Right lung (tissue), 5 donors: ENCODE results near the gene C1QTNF6. TPM values are rescaled to one million over a fixed set of nuclear protein-coding genes. Genes with fewer than 3 reads are reported as not detected.

ENCODE experiments used
- DNase-seq, 2 donors: peaks; one replicate each; pipeline ENCODE4 v3.0.0-alpha.2; 2013
- polyA plus RNA-seq, 5 donors: library from polyadenylated mRNA; unstranded; fragments of 120-200 nt; gene quantifications; one replicate each; pipeline versions ENCODE4 v1.2.1 to v1.2.3, GENCODE V29; 2013; ENCODE audit warnings: inconsistent platforms in 1 of 5, low replicate concordance in 1 of 5; ENCODE audit not compliant: insufficient read length in 5 of 5, insufficient read depth in 1 of 5

C1QTNF6 gene
- polyA plus RNA-seq, 5 donors = 24.5 to 25.0 (median 24.9) TPM

DNA sequence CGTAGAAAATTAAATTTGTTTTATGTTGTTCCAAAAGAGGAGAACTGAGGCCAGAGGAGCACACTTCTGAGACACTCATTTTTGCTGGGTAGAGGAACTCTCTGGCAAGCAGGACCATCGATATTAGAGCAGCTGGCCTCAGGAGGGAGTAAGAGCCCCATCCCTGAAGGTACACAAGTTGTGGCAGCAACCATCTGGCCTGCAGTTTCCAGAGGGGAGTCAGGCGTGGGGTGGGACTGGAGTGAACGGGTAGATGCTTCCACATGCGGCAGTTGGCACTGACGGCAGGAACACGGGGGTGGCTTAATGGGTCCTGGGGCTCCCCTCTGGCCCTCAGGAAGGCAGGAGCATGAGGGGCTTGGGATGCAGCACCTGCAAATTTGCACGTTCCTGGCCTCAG lies 37.4 kb upstream of the C1QTNF6 start:
- DNase-seq = no peak

DNA sequence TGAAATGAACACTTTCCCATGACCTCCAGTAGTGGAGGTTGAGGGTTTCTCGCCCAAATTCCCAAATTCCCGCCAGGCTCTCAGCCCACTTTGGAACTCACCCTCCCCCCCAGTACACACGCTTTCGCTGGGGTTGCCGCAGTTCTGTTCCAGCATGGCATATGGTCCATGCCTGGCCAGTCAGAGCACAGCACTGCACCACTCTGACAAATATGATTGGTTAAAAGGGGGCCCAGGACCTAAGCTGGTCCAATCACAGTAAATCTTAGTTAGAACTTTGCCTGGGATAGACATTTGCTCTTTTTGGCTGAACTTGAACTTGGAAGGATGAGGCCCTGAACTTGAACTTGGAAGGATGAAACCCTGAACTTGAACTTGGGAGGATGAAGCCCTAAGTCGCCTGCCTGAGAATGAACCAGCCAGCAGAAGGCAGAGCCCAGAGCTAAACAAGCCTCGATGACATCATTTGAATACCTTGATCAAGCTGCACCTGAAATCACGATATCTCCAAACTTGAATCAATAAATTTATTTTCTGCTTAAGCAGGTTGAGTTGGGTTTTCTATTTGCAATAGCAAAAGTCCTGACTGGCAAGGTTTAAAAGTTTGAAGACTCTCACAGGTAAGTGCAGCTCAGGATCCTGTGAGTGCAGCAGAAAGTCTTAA lies 36.8 kb upstream of the C1QTNF6 start:
- no peak for DNase-seq

DNA sequence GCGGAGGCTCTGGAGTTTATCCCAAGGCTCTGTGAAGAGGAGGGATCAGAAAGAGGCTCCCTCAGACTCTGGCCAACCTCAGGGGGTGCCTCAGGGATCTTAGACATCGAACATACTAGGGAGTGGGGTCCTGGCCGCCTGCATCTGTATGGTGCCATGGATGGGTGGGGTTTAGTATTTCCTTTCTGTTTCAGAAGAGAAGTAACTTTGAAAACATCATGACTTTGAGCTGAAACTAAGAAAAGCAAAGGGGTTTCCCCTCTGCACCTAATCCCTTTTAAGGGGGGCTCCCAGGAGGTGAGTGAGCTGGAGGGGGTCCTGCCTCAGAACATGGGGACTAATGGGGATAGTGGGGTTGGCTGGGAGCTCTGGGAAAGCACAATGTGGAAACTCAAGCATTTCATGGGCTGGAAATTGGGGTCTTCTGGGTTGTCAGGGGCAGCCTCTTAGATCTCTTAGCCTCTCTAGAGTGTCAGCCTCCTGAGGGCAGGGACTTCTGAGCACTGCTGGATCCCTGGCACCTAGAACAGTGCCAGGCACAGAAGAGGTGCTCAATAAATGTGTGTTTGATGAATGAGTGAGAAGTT lies 36.0 kb upstream of the C1QTNF6 start:
- no peak for DNase-seq

DNA sequence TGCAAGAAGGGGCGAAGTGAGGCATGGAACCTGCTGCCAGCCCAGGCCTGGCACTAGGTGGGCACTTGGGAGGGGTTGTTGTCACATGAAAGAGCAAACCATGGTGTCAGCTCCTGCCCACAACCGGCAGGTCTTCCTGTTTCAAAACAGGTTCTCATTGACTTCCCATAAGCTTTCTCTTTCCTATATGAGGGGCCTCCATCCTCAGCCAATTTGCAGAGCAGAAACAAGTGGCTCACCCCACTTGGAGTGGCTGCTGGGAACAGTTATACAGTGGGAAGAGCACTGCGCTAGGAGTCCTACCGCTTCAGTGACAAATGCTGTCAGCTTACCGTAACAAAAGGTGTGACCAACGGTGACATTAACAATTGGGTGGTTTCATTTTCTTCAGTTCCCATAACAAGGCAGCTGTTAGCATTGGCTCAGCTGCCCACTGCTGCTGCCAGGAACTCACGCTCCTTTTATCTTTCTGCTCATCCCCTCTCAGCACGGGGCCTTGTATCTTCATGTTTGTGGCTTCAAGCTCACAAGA lies 34.5 kb upstream of the C1QTNF6 start:
- DNase-seq = no peak

DNA sequence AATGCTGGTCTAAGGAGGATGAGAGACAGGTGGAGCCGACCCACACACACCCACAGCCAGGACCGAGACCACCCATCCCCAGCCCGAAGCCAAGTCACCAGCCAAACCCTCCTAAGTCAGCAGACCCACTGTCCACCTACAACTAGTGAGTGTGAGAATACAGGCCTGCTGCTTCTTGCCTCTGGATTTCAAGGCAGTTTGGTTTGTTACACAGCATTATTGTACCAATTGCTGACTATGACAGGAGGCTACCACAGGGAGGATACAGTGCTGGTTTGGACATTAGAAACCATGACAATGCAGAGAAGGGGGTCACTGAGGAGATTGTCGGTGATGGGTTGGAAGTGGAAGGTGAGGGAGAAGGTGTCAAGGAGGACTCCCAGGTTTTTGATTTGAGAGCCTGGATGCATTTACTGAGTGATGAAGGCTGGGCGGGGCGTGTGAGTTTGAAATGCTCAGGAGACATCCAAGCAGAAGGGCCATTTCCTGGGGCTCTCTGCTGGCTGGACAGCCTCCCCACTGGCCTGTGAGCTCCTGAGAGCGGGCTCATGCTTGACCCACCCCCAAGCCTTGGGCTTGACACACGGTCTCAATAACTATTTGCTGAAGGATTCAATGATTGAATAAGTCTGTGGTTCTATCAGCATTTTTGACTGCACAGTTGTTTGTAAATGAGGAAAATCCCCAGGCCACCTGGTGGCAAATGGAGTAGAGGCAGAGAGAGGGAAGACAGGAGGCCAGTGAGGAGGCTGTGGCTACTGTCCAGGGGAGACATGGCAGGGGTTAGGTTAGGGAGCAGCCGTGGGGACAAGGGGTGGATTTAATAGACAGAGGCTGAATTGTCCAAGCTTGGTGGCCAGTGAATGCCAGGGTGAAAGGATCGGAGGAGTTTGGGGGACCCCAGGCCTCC lies 33.6 kb upstream of the C1QTNF6 start:
- DNase-seq = no peak

DNA sequence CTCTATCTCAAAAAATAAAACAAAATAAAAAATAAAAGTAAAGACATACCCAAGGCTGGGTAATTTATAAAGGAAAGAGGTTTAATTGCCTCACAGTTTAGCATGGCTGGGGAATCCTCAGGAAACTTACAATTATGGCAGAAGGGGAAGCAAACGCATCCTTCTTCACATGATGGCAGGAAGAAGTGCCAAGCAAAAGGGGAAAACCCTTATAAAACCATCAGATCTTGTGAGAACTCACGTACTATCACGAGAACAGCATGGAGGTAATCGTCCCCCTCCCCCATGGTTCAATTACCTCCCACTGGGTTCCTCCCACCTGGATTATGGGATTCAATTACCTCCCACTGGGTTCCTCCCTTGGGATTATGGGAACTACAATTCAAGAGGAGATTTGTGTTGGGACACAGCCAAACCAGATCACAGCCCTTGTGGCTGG lies 32.5 kb upstream of the C1QTNF6 start:
- no peak for DNase-seq

DNA sequence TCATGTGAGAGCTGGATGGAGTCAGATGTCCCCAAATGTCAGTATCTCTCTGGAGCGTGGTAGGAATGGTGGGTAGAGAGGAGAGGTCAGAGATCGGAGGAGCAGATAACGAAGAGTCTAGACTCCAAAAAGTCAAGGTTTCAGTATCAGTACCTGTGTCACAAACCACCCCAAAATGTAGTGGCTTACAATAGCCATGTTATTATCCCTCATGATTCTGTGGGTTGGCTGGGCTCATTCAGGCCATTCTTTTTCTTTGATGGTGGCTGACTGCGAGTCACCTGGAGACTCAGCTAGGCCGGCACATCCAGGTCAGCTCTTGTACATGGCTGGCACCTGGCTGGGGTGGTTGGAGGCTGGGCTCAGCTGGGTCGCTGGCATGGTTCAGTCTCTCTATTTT lies 31.5 kb upstream of the C1QTNF6 start:
- no peak for DNase-seq

DNA sequence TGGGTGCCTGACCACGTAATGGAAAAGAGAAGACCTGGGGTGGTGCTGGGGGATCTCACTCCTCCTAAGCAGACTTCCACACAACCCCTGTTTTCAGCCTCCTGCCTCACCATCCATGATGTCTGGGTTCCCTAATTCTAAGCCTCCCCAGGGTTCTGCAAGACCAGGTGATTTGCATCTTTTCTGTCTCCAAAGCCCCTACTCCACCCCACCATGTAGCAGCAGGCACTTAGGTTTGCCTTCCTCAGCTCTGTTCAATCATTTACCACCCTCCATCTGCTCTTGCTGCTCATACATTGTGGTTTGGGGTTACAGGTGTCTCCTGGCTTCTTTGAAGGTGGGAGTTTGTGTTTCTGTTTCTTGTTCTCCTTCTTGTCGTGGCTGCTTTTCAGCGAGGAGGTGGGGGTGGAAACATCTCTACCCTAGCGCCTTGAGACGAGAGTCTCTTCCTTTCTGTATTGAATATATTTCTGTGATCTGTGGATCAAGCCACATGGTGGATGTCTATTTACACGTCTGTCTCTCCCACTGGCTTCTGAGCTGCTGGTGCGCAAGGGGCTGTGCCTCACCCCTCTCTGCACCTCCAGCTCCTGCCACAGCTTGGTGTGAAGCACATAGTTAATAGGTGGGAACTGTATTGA lies 30.8 kb upstream of the C1QTNF6 start:
- DNase-seq = no peak

DNA sequence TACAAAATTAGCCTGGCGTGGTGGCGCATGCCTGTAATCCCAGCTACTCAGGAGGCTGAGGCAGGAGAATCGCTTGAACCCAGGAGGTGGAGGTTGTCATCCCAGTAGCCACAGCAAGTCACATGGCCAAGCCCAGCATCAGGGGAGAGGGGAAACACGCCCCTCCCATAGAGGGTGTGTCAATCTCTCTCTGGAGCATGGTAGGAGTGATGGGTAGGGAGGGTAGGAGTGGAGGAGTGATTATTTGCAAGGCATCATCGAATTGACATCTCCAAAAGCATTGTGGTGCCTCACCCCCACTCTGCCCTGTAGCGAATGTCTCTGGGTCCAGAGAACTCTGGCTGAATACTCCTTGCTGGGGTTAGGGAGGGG lies 30.3 kb upstream of the C1QTNF6 start:
- DNase-seq = no peak

DNA sequence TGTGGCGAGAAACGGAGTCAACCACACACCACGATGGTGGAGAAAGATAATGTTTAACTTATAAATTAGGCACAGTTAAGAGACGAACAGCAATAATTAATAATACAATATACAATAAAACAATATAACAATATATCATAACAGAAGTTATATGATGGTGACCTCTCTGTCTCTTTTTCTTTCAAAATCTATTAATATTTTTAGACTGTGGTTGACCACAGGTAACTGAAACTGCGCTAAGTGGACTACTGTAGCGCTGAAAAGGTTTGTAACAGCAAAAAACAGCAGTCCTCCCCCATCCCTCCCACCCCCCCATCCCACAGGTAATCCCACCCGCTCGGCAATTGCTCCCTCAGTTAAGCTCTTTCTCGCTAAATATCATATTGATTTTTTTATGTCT lies 27.8 kb upstream of the C1QTNF6 start:
- DNase-seq = no peak

DNA sequence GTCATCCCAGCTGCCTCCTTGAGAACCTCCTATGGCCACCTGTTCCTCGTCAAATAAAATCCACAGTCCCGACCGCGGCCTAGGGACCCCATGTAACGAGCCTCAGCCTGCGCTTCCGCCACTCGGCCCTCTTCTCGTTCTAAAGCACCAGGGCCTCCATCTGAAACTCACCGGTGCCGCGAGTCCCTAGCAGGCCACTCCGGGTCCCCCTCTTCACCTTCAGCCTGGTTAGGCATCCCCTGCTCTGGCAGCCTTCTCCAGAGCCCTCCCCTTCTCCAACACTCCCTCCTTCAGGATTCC lies 26.6 kb upstream of the C1QTNF6 start:
- DNase-seq = no peak

DNA sequence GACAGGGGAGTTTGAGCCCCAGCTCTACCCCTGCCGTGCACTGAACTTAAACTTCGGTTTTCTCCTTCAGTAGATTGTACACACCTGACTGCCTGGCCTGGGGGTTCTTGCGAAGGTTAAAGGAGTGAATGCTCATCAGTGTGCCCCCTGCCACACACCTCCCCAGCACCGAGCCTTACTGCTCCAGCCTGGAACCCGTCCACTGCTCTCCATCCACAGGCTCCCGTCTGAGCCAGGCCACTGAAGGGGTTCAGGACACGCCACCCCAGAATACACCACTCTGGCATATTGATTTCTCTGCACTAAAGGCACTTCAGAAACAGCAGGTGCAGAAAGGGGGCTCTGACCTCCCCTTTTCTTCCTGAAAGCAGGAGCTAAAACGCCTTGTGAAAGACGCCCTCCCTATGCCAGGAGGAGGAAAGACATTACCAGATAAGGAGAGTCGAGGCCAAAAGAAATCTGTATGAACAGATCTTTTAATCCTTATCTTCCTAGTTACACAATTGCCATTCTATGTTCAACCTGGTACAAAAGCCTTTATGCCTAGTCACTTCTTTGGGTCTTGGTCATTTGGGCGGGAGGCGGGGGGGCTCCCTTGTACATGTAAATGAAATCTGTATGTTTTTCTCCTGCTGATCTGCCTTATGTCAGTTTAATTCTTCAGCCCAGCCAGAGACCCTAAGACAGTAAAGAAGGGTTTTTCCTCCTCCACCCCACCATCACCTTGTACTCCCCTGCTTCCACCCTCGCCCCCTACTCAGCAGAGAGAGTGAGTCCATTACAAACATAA lies 26.1 kb upstream of the C1QTNF6 start:
- no peak for DNase-seq

DNA sequence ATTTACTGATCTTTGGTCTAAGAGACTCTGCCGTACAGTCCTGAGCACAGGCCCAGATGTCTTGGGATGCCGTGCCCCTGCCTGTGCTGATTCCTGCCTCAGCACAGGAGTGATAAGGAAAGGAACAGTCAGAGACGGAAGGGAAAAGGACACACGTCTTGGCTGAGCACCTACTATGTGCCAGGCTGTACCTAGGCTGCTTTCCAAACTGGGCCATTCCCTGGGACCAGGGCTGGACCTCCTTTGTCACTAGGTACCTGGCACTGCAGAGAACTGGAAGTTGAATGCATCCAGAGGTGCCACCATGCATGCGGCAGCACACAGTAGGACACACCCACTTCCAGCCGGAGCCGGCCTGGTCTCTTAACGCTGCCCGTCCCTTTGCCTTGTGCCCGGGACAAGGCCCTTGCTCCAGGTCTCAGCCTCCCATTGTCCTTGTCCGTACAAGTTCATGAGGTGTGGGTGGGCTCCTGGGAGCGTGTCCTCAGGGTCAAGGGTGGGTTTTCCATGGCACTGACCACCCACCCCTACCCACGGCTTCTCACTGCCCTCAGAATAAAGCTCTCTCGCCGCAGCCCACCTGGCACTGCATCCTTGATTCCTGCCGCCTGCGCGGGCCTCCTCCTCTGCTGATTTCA lies 25.3 kb upstream of the C1QTNF6 start:
- no peak for DNase-seq

DNA sequence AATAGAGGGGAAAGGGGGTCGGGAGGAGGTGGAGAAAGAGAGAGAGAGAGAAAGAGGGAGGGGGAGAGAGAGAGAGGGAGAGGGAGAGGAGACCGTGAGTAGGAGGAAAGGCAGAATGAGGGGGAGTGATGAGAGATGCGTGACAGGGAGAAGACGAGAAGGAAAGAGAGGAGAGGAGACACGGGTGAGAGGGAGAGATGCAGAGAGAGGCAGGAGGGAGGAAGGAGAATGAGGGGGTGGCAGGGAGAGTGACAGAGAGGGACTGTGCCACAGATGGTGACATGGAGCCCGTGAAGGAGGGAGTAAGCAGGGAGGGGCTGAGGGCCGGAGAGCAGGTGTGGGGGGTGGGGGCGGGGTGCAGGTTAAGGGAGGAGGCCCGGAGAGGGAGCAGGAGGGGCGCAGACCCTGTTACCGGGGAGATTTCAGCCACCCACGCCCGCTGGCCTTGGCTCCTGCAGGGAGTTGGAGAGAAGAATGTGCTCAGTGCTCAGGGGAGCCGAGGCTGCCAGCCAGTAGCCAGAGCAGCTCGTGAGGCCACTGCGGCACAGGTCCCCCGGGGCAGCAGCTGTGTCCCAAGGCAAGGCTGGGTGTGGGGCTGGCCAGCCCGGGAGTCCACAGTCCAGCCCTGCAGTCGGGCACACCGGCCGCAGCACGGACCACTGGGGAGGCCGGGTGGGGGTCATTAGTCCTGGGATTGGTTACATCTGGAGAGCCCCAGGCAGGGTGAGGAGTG lies 24.3 kb upstream of the C1QTNF6 start, which contains the start of gene SSTR3:
SSTR3 (minus strand) TSS at position 304 of the 733 bp plus-strand sequence. CDS start 4,674 bp downstream, outside the sequence.
- DNase-seq = no peak

DNA sequence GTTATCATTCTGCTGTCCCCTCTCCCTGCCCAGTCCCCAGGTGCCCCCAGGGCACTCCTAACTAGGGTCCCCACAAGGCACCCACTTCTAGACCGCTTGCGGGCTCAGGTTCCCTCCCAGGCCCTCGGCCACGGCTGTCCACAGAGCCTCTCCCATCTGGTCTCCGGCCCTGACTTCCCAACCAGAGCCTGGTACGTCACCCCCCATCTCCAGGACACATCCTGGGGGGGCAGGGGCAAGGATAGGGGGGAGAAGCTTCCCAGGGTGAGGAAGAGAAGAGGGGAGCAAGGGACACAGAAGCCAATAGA lies 23.8 kb upstream of the C1QTNF6 start:
- no peak for DNase-seq

DNA sequence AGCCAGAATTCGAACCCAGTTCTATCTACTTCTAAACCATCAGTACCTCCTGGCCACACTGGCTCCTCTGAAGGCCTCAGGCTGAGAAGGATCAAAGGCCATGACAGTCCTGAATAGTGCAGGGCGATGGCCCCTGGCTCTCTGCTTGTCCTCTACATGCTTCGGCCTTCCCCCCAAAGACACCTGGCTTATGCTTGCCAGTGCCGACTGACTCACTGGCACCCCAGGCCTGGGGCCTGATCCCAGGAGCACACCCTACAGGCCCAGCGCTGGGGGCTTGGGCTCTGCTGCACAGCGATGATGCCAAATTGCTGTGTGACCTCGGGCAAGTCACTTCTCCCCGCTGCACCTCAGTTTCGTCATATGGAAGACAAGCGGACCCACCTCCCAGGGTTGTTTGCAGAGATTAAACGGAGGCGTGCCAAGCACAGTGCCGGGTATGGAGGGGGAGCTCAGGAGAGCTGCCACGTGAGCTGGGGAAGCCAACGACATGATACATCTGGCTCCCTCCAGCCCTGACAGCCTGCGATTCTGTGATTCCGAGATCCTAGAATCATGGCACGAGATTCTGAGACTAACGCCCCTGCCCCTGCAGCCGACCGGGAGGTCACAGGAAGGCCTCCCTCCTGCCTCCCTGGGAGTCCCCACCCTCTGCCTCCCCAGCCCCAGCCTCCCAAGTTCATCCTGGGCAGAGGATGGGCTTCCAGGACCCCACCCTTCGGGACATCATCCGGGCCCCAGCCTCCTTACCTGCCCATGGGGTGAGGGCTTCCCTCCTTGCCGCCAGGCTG lies 23.2 kb upstream of the C1QTNF6 start:
- DNase-seq = no peak

DNA sequence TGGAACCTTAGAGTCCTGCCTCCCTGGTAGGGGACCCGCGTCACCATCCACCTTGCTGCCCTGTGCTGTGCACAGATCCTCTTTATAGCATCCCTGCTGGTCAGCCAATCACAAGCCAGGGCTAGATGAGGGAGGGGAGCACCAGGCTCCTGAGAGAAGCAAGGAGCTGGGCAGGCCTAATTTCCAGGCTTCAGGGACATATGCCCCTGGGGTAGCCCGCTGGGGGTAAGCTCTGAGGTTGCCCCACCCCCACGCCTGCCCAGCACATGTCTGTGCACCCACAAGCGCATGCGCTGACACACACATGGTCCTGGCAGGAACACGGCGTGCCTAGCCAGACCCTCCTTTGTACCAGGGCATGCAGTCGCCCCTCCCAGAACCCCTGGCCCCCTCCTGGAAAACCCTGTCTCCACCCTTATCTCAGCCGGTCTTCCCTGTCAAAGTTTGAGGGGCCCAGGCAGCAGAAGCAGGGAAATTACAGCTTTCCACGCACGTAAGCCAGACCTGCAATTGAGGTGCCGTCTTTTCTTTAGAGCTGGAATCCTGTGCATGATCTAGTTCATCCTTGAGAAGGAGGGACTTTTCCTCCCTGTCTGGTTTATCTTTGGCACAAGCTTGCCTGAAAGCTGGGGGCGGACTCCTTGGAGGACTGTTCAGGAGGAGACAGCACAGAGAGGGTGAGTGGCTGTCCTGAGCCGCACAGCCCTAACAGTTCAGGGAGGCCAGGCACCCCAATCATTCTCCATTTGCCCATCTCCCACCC lies 22.2 kb upstream of the C1QTNF6 start:
- no peak for DNase-seq

DNA sequence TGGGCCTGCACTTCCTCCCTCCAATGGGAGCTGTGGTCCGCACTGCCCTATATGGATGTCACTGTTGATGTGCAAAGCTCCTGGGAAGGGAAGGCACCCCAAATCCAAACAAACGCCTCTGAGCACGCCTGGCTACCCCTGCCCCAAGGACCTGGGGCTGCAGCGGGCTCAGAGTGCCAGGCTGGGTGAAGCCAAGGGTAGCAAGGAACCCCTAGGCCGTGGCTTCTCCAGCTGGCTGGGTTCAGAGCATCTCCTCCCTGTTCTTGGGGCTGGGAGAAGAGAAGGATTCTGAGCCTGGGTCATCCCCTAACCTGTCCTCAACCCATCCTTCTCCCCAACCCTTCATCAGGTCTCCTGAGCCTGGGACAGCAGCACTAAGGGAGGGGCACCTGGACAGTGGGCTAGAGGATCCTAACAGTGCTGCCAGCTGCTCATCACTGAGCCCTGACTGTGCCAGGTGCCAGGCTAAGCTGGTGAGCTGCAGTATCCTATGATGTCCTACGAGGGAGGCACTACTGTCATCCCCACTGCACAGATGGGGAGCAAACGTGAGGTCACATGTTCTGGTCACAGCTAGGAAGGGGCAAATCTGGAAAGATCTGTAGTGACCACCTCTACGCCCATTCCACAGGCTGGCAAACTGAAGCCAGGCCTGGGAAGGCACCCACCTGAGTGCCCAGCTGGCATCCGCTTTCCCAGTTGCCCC lies 21.2 kb upstream of the C1QTNF6 start:
- DNase-seq = no peak
